Limb (tissue), 2 donors: ENCODE measurements around the gene CLEC18B.
"Not testable (repeated sequence)": the region's sequence is repeated elsewhere in the genome, so short reads cannot be mapped to it uniquely, and the experiment has no call there.

Experiments
- DNase-seq, 2 donors: peaks; one replicate each; pipeline ENCODE4 v3.0.0-alpha.2; 2016; ENCODE audit errors: extremely low spot score in 2 of 2

CLEC18B gene

GRCh38 chr16:74446866-74447265, 25.6 kb upstream of the CLEC18B start:
- DNase-seq: no peak

GRCh38 chr16:74443624-74444346, 22.5 kb upstream of the CLEC18B start:
- DNase-seq: not testable (repeated sequence)

GRCh38 chr16:74439685-74440084, 18.4 kb upstream of the CLEC18B start:
- no peak for DNase-seq

GRCh38 chr16:74438492-74438979, 17.3 kb upstream of the CLEC18B start:
- no peak for DNase-seq

- no peak for DNase-seq
Observed at GRCh38 chr16:74431516-74431915, 10.2 kb upstream of the CLEC18B start.

GRCh38 chr16:74430036-74430712, 8.9 kb upstream of the CLEC18B start:
- peak; percentile 14 to 48 for DNase-seq

- not testable (repeated sequence) for DNase-seq
Observed at GRCh38 chr16:74428493-74428892, 7.2 kb upstream of the CLEC18B start.

- not testable (repeated sequence) for DNase-seq
Observed at GRCh38 chr16:74425751-74426150, 4.5 kb upstream of the CLEC18B start.

- not testable (repeated sequence) for DNase-seq
Observed at GRCh38 chr16:74423721-74424120, 2.4 kb upstream of the CLEC18B start.

- DNase-seq: not testable (repeated sequence)
Observed at GRCh38 chr16:74422086-74422485, 808 bp upstream of the CLEC18B start.

GRCh38 chr16:74421482-74421785, 156 bp upstream of the CLEC18B start:
- not testable (repeated sequence) for DNase-seq

- not testable (repeated sequence) for DNase-seq
Observed at GRCh38 chr16:74419811-74420210, 1.5 kb downstream of the CLEC18B start.

GRCh38 chr16:74417897-74418296, 3.4 kb downstream of the CLEC18B start:
- not testable (repeated sequence) for DNase-seq

- DNase-seq: not testable (repeated sequence)
Observed at GRCh38 chr16:74413920-74414319, 7.4 kb downstream of the CLEC18B start.

- DNase-seq: not testable (repeated sequence)
Observed at GRCh38 chr16:74413485-74413884, 7.8 kb downstream of the CLEC18B start.

GRCh38 chr16:74412775-74413390, 8.4 kb downstream of the CLEC18B start:
- DNase-seq: not testable (repeated sequence)

- not testable (repeated sequence) for DNase-seq
Observed at GRCh38 chr16:74412138-74412774, 9.0 kb downstream of the CLEC18B start.

- not testable (repeated sequence) for DNase-seq
Observed at GRCh38 chr16:74410981-74411380, 10.3 kb downstream of the CLEC18B start.

GRCh38 chr16:74410057-74410957, 11.0 kb downstream of the CLEC18B start:
- not testable (repeated sequence) for DNase-seq

GRCh38 chr16:74409185-74409981, 11.9 kb downstream of the CLEC18B start:
- not testable (repeated sequence) for DNase-seq
